H9 (cell line): ENCODE results near the gene TNRC6A. TPM values are rescaled to one million over a fixed set of nuclear protein-coding genes. Genes with fewer than 3 reads are reported as not detected.

Experiments used
- DNase-seq: peaks from one replicate; pipeline ENCODE4 v3.0.0-alpha.2; 2017
- H2AFZ ChIP-seq: one replicate; pipeline ENCODE4 v1.6.1; 2013; ENCODE audit warnings: mild to moderate bottlenecking, low read length, control low read depth, moderate library complexity
- H2AK5ac ChIP-seq: 2 replicates; pipeline ENCODE4 v1.6.1; 2013; ENCODE audit warnings: low read length, control low read depth, mixed read lengths; ENCODE audit not compliant: insufficient read length
- H2BK120ac ChIP-seq: one replicate; pipeline ENCODE4 v1.6.1; 2013; ENCODE audit warnings: low read depth, mild to moderate bottlenecking, low read length, control low read depth, inconsistent platforms; ENCODE audit not compliant: poor library complexity, severe bottlenecking
- H2BK12ac ChIP-seq: 2 replicates; pipeline ENCODE4 v1.6.1; 2013; ENCODE audit warnings: low read length, control low read depth, mixed read lengths, low read depth; ENCODE audit not compliant: insufficient read length
- H2BK15ac ChIP-seq: 2 replicates; pipeline ENCODE4 v1.6.1; 2013; ENCODE audit warnings: low read depth, low read length, control low read depth
- H2BK20ac ChIP-seq: one replicate; pipeline ENCODE4 v1.6.1; 2013; ENCODE audit warnings: low read depth, mild to moderate bottlenecking, low read length, control low read depth, inconsistent platforms; ENCODE audit not compliant: poor library complexity, severe bottlenecking
- H2BK5ac ChIP-seq: 2 replicates; pipeline ENCODE4 v1.6.1; 2013; ENCODE audit warnings: low read length, control low read depth, mixed read lengths; ENCODE audit not compliant: insufficient read length
- H3K14ac ChIP-seq: 2 replicates; pipeline ENCODE4 v1.6.1; 2013; ENCODE audit warnings: low read length, control low read depth; ENCODE audit not compliant: insufficient read depth
- H3K18ac ChIP-seq: 2 replicates; pipeline ENCODE4 v1.6.1; 2013; ENCODE audit warnings: low read depth, mild to moderate bottlenecking, mixed read lengths, low read length, control low read depth; ENCODE audit not compliant: insufficient read length
- H3K23ac ChIP-seq: 2 replicates; pipeline ENCODE4 v1.6.1; 2013; ENCODE audit warnings: low read length, control low read depth, mixed read lengths, low read depth; ENCODE audit not compliant: insufficient read length
- H3K23me2 ChIP-seq: 2 replicates; pipeline ENCODE4 v1.6.1; 2013; ENCODE audit warnings: low read depth, mild to moderate bottlenecking, mixed read lengths, low read length, control low read depth; ENCODE audit not compliant: insufficient read length, poor library complexity, severe bottlenecking
- H3K27ac ChIP-seq: 2 replicates; pipeline ENCODE4 v1.5.1; 2013; ENCODE audit warnings: low read length, control low read depth, mixed read lengths, low read depth; ENCODE audit not compliant: insufficient read length
- H3K27me3 ChIP-seq: 2 replicates; pipeline ENCODE4 v1.6.1; 2013; ENCODE audit warnings: low read length, control low read depth, inconsistent platforms; ENCODE audit not compliant: insufficient read depth
- H3K4ac ChIP-seq: 2 replicates; pipeline ENCODE4 v1.6.1; 2013; ENCODE audit warnings: low read depth, mild to moderate bottlenecking, control low read depth, inconsistent platforms, low read length, moderate library complexity
- H3K4me1 ChIP-seq: 2 replicates; pipeline ENCODE4 v1.6.1; 2013; ENCODE audit warnings: low read length, control low read depth, inconsistent platforms; ENCODE audit not compliant: insufficient read depth
- H3K4me2 ChIP-seq: 2 replicates; pipeline ENCODE4 v1.6.1; 2013; ENCODE audit warnings: low read length, control low read depth, mixed read lengths; ENCODE audit not compliant: insufficient read length, insufficient read depth
- H3K56ac ChIP-seq: 2 replicates; pipeline ENCODE4 v1.6.1; 2013; ENCODE audit warnings: low read depth, mild to moderate bottlenecking, mixed read lengths, low read length, control low read depth; ENCODE audit not compliant: insufficient read length
- H3K79me1 ChIP-seq: 2 replicates; pipeline ENCODE4 v1.6.1; 2013; ENCODE audit warnings: low read depth, mild to moderate bottlenecking, moderate library complexity, low read length, control low read depth, inconsistent platforms; ENCODE audit not compliant: insufficient read depth, poor library complexity, severe bottlenecking
- H3K79me2 ChIP-seq: 2 replicates; pipeline ENCODE4 v1.6.1; 2013; ENCODE audit warnings: low read length, control low read depth, inconsistent platforms; ENCODE audit not compliant: insufficient read depth
- H3K9ac ChIP-seq: 2 replicates; pipeline ENCODE4 v1.6.1; 2013; ENCODE audit warnings: low read length, control low read depth, mixed read lengths; ENCODE audit not compliant: insufficient read length; ENCODE audit errors: extremely low read depth
- H3K9me3 ChIP-seq: one replicate; pipeline ENCODE4 v1.6.1; 2013; ENCODE audit warnings: low read depth, low read length, inconsistent platforms; ENCODE audit not compliant: control insufficient read depth
- H3T11ph ChIP-seq: one replicate; pipeline ENCODE4 v1.6.1; 2013; ENCODE audit warnings: mild to moderate bottlenecking, low read length, control low read depth, inconsistent platforms
- H4K20me1 ChIP-seq: one replicate; pipeline ENCODE4 v1.6.1; 2013; ENCODE audit not compliant: control insufficient read depth, insufficient read length, insufficient read depth
- H4K5ac ChIP-seq: 2 replicates; pipeline ENCODE4 v1.6.1; 2013; ENCODE audit warnings: low read depth, mild to moderate bottlenecking, mixed read lengths, low read length, control low read depth; ENCODE audit not compliant: insufficient read length
- H4K8ac ChIP-seq: replicated peaks from 2 replicates; pipeline ENCODE4 v1.6.1; 2013; ENCODE audit warnings: low read length, control low read depth, mixed read lengths, low read depth; ENCODE audit not compliant: insufficient read length
- H4K91ac ChIP-seq: 2 replicates; pipeline ENCODE4 v1.6.1; 2013; ENCODE audit warnings: low read depth, mild to moderate bottlenecking, moderate library complexity, mixed read lengths, low read length, control low read depth; ENCODE audit not compliant: insufficient read length
- H3K27ac Mint-ChIP-seq, 3 experiments: 2 replicates in 2 of 3; 3 replicates in 1 of 3; pipeline ENCODE4 v1.8.0; 2020 to 2021; ENCODE audit warnings: mixed read lengths in 3 of 3, mild to moderate bottlenecking in 1 of 3, moderate library complexity in 1 of 3
- H3K27me3 Mint-ChIP-seq: 2 replicates; pipeline ENCODE4 v1.8.0; 2021; ENCODE audit warnings: low read depth, mild to moderate bottlenecking, moderate library complexity, mixed read lengths
- H3K36me3 Mint-ChIP-seq, 3 experiments: 2 replicates in 2 of 3; 3 replicates in 1 of 3; pipeline ENCODE4 v1.8.0; 2020 to 2021; ENCODE audit warnings: low read depth in 3 of 3, mixed read lengths in 3 of 3; ENCODE audit not compliant: insufficient read depth in 1 of 3
- H3K4me1 Mint-ChIP-seq, 2 experiments: 2 replicates each; pipeline ENCODE4 v1.8.0; 2020; ENCODE audit warnings: mixed read lengths in 2 of 2
- H3K4me3 Mint-ChIP-seq, 2 experiments: 2 replicates in 1 of 2; 3 replicates in 1 of 2; pipeline ENCODE4 v1.8.0; 2020 to 2021; ENCODE audit warnings: mild to moderate bottlenecking in 2 of 2, mixed read lengths in 2 of 2, moderate library complexity in 1 of 2
- H3K9me3 Mint-ChIP-seq, 2 experiments: 2 replicates in 1 of 2; 3 replicates in 1 of 2; pipeline ENCODE4 v1.8.0; 2020; ENCODE audit warnings: mild to moderate bottlenecking in 2 of 2, mixed read lengths in 2 of 2, moderate library complexity in 1 of 2
- CTCF ChIP-seq: fragments of 200-600 bp; sonication (generic); conservative IDR thresholded peaks from 3 replicates; pipeline ENCODE4 v1.8.0; 2021; ENCODE audit warnings: antibody characterized with exemption, mild to moderate bottlenecking
- WGBS: extraction: QIAGEN DNeasy Blood & Tissue Kit; methylation state at CpG from one replicate; pipeline ENCODE4 v1.1.7; 2013; ENCODE audit warnings: missing lambda C conversion rate, low lambda C conversion rate, mixed read lengths; ENCODE audit not compliant: insufficient read length; ENCODE audit errors: extremely low coverage; 5-methylcytosine and 5-hydroxymethylcytosine counted together
- total RNA-seq: library from RNA; stranded (reverse); gene quantifications from 2 replicates; pipeline ENCODE4 v1.2.1, GENCODE V29; 2021

TNRC6A gene
- total RNA-seq, 1 experiment from 2014 or later = 114 TPM

- WGBS = no CpG with 5 or more reads among the region's 4 CpGs
- no peak overlapping the region for H3K4me3 Mint-ChIP-seq
- Histone ChIP-seq H3K9ac (no peak overlapping the region), H2BK5ac (no peak overlapping the region), H2BK20ac (no peak overlapping the region), H3K18ac (no peak overlapping the region), H3K23ac (no peak overlapping the region), H3K9me3 (no peaks in the 10 kb centered on the region), H3K79me1 (no peaks in the 10 kb centered on the region), H3K4ac (no peak overlapping the region), H4K5ac (no peak overlapping the region), H3K4me2 (no peak overlapping the region), H2BK12ac (no peak overlapping the region), H3K4me1 (no peaks in the 10 kb centered on the region), H3T11ph (no peak overlapping the region), H3K79me2 (no peaks in the 10 kb centered on the region), H2AFZ (no peak overlapping the region), H2BK15ac (no peak overlapping the region), H4K91ac (no peak overlapping the region), H3K14ac (no peak overlapping the region), H3K27ac (no peak overlapping the region), H3K56ac (no peak overlapping the region), H2AK5ac (no peak overlapping the region), H3K27me3 (no peaks in the 10 kb centered on the region), H3K23me2 (no peaks in the 10 kb centered on the region), H2BK120ac (no peak overlapping the region), H4K20me1 (no peaks in the 10 kb centered on the region), H4K8ac (no peak overlapping the region)
- H3K36me3 Mint-ChIP-seq = no peaks in the 10 kb centered on the region
- no peak for TF ChIP-seq CTCF
- no peaks in the 10 kb centered on the region; the same call in 1 of the 2 replicates for H3K27me3 Mint-ChIP-seq
- H3K4me1 Mint-ChIP-seq = peaks cover 27 to 38% of the 10 kb centered on the region in 2 experiments
- peak overlapping the region in 1 of 3 experiments; percentile 93; a peak in 3 of 7 replicates for H3K27ac Mint-ChIP-seq
- no peaks in the 10 kb centered on the region for H3K9me3 Mint-ChIP-seq
- DNase-seq = no peak
Measured at GRCh38 chr16:24683250-24683649, 46.2 kb upstream of the TNRC6A start.
